Measurements from ENCODE around the gene CDH10.

CDH10 gene

GRCh38 chr5:24595329-24595728, 49.4 kb downstream of the CDH10 start:
- no peak for DNase-seq

- DNase-seq, result no peak
Observed at GRCh38 chr5:24591426-24591825, 53.4 kb downstream of the CDH10 start.

- no peak for DNase-seq
Observed at GRCh38 chr5:24589566-24589965, 55.2 kb downstream of the CDH10 start.

GRCh38 chr5:24585751-24586150, 59.0 kb downstream of the CDH10 start:
- no peak for DNase-seq

GRCh38 chr5:24571302-24571701, 73.5 kb downstream of the CDH10 start:
- no peak for DNase-seq

GRCh38 chr5:24566933-24567332, 77.8 kb downstream of the CDH10 start:
- DNase-seq, result no peak

GRCh38 chr5:24555229-24555628, 89.5 kb downstream of the CDH10 start:
- no peak for DNase-seq

- DNase-seq, result no peak
Observed at GRCh38 chr5:24547132-24547531, 97.6 kb downstream of the CDH10 start.

GRCh38 chr5:24539613-24540012, 105.2 kb downstream of the CDH10 start:
- DNase-seq, result peak; percentile 73

- no peak for DNase-seq
Observed at GRCh38 chr5:24538346-24538745, 106.4 kb downstream of the CDH10 start.

- no peak for DNase-seq
Observed at GRCh38 chr5:24535646-24536045, 109.1 kb downstream of the CDH10 start.

GRCh38 chr5:24530906-24531305, 113.9 kb downstream of the CDH10 start:
- DNase-seq, result no peak

- no peak for DNase-seq
Observed at GRCh38 chr5:24525414-24525813, 119.4 kb downstream of the CDH10 start.

- DNase-seq, result no peak
Observed at GRCh38 chr5:24512423-24512822, 132.4 kb downstream of the CDH10 start.

- DNase-seq, result no peak
Observed at GRCh38 chr5:24510523-24510988, 134.2 kb downstream of the CDH10 start.

- no peak for DNase-seq
Observed at GRCh38 chr5:24509943-24510342, 134.8 kb downstream of the CDH10 start.

- DNase-seq, result no peak
Observed at GRCh38 chr5:24505258-24505657, 139.5 kb downstream of the CDH10 start.

GRCh38 chr5:24497591-24498157, 147.1 kb downstream of the CDH10 start:
- DNase-seq, result no peak

- no peak for DNase-seq
Observed at GRCh38 chr5:24497145-24497544, 147.6 kb downstream of the CDH10 start.

GRCh38 chr5:24496268-24496667, 148.5 kb downstream of the CDH10 start:
- no peak for DNase-seq

GRCh38 chr5:24492229-24492628, 152.5 kb downstream of the CDH10 start:
- no peak for DNase-seq

GRCh38 chr5:24491490-24491889, 153.3 kb downstream of the CDH10 start:
- no peak for DNase-seq

GRCh38 chr5:24487368-24488229, 157.2 kb downstream of the CDH10 start:
- DNase-seq, result no peak

GRCh38 chr5:24480952-24481351, 163.8 kb downstream of the CDH10 start:
- DNase-seq, result no peak

GRCh38 chr5:24477958-24478357, 166.8 kb downstream of the CDH10 start:
- DNase-seq, result no peak

All from RPMI8226 (cell line).